Prostate gland (tissue), 2 donors: ENCODE results near the gene RARS2.

Experiments
- POLR2A ChIP-seq: fragments of 450-650 bp; IDR thresholded peaks from one replicate; pipeline ENCODE4 v1.6.1; 2016; ENCODE audit warnings: antibody characterized with exemption, mild to moderate bottlenecking
- POLR2AphosphoS5 ChIP-seq: sonication (generic); formaldehyde crosslinking; IDR thresholded peaks from one replicate; pipeline ENCODE4 v1.6.1; 2017; ENCODE audit warnings: antibody characterized with exemption
- TF ChIP-seq, protein P1 (sequence below), 4 experiments: fragments of 200-600 bp in 2 of 4; fragments of 450-650 bp in 2 of 4; sonication (generic) in 2 of 4; IDR thresholded peaks; 1 replicate in 3 of 4; 2 replicates in 1 of 4; pipeline ENCODE4 v1.5.1; 2016 to 2019; ENCODE audit warnings: antibody characterized with exemption in 4 of 4, mild to moderate bottlenecking in 2 of 4, moderate library complexity in 2 of 4

GRCh38 chr6:87618531-87618930, 28.7 kb upstream of the RARS2 start:
- TF ChIP-seq, protein P1, sequence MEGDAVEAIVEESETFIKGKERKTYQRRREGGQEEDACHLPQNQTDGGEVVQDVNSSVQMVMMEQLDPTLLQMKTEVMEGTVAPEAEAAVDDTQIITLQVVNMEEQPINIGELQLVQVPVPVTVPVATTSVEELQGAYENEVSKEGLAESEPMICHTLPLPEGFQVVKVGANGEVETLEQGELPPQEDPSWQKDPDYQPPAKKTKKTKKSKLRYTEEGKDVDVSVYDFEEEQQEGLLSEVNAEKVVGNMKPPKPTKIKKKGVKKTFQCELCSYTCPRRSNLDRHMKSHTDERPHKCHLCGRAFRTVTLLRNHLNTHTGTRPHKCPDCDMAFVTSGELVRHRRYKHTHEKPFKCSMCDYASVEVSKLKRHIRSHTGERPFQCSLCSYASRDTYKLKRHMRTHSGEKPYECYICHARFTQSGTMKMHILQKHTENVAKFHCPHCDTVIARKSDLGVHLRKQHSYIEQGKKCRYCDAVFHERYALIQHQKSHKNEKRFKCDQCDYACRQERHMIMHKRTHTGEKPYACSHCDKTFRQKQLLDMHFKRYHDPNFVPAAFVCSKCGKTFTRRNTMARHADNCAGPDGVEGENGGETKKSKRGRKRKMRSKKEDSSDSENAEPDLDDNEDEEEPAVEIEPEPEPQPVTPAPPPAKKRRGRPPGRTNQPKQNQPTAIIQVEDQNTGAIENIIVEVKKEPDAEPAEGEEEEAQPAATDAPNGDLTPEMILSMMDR (IDR thresholded peaks at IDR 0.05) = no peak
- TF ChIP-seq POLR2A = no peak
- no peak for TF ChIP-seq POLR2AphosphoS5
